Measurements from ENCODE around the gene PPP2R3C.

- TF ChIP-seq, protein P1, sequence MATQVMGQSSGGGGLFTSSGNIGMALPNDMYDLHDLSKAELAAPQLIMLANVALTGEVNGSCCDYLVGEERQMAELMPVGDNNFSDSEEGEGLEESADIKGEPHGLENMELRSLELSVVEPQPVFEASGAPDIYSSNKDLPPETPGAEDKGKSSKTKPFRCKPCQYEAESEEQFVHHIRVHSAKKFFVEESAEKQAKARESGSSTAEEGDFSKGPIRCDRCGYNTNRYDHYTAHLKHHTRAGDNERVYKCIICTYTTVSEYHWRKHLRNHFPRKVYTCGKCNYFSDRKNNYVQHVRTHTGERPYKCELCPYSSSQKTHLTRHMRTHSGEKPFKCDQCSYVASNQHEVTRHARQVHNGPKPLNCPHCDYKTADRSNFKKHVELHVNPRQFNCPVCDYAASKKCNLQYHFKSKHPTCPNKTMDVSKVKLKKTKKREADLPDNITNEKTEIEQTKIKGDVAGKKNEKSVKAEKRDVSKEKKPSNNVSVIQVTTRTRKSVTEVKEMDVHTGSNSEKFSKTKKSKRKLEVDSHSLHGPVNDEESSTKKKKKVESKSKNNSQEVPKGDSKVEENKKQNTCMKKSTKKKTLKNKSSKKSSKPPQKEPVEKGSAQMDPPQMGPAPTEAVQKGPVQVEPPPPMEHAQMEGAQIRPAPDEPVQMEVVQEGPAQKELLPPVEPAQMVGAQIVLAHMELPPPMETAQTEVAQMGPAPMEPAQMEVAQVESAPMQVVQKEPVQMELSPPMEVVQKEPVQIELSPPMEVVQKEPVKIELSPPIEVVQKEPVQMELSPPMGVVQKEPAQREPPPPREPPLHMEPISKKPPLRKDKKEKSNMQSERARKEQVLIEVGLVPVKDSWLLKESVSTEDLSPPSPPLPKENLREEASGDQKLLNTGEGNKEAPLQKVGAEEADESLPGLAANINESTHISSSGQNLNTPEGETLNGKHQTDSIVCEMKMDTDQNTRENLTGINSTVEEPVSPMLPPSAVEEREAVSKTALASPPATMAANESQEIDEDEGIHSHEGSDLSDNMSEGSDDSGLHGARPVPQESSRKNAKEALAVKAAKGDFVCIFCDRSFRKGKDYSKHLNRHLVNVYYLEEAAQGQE (IDR thresholded peaks at IDR 0.05): no peak
- TF ChIP-seq SP1 (IDR thresholded peaks at IDR 0.05) (no peak), CTCF (IDR thresholded peaks at IDR 0.05; ENCODE audit: low read depth, low read length, missing input control) (no peak)
- TF ChIP-seq, protein P2, sequence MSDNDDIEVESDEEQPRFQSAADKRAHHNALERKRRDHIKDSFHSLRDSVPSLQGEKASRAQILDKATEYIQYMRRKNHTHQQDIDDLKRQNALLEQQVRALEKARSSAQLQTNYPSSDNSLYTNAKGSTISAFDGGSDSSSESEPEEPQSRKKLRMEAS (IDR thresholded peaks at IDR 0.05): no peak
Measured at GRCh38 chr14:35138585-35138984, 16.8 kb upstream of the PPP2R3C start.
